GM21528 (cell line): ENCODE results near the gene CEBPE.

ENCODE experiments used
- ATAC-seq: cut with Tn5 transposase; IDR thresholded peaks from one replicate; pipeline ENCODE4 v1.9.1; 2021; ENCODE audit warnings: mild to moderate bottlenecking, moderate library complexity; ENCODE audit not compliant: unreplicated experiment, low FRiP score

The CEBPE gene

DNA sequence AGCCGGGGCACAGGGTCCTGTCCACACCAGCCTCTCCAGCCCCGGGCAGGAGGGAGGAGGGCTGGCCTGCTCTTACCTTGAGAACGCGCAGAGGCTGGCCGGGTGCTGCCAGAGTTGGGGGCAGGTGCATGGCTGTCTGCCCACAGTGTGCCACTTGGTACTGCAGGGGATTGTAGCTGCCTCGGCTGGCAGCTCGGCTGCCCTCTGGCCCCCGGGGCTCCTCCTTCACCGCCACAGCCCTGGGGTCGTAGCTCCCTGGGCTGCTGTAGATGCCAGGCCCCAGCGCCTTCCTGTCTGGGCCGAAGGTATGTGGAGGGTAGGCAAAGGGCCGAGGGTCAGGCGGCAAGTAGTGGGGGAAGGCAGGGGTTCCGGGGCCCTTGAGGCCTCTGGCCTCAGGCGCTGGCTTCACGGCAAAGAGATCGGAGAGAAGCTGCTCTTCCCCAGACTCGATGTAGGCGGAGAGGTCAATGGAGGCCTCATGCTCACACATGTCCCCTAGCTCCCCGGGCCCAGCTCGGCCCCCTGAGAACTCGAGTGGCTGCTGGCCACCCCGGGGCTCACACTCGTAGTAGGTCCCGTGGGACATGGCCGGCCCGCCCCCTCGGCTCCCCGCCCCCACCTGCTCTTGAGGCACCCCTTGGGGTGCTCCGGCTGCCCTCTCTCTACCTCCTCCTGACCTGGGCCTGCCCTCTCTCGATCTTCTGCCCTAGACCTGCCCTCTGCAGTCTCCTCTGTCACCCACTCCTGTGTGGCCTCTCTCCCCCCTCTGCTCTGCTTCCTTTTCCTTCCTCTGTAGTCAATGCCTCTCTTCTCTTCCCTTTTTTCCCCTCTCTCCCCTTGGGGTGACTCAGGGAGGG lies at the start of gene CEBPE:
CEBPE (minus strand) TSS at position 750 of the 857 bp plus-strand sequence; CDS start at position 586, 164 bp downstream.
- ATAC-seq = no peak

DNA sequence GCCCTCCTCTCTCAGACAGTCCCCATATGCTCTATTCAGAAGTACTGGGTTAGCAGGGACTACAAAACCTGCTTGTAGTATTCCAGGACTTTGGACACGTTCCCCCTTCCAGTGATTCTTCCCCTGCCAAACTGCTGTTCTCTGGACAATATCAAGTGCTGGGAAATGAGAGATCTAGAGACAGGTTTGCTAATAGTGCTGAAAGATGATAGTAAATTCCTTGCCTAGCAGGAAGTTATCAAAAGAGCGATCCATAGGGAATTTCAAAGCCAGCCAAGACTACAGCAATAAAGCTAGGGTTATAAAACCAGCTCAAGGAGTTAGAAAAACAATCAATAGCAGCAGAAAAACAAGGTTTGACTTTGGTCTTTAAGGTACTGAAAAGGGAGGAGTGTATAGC lies 49.2 kb upstream of the CEBPE start:
- ATAC-seq = no peak

DNA sequence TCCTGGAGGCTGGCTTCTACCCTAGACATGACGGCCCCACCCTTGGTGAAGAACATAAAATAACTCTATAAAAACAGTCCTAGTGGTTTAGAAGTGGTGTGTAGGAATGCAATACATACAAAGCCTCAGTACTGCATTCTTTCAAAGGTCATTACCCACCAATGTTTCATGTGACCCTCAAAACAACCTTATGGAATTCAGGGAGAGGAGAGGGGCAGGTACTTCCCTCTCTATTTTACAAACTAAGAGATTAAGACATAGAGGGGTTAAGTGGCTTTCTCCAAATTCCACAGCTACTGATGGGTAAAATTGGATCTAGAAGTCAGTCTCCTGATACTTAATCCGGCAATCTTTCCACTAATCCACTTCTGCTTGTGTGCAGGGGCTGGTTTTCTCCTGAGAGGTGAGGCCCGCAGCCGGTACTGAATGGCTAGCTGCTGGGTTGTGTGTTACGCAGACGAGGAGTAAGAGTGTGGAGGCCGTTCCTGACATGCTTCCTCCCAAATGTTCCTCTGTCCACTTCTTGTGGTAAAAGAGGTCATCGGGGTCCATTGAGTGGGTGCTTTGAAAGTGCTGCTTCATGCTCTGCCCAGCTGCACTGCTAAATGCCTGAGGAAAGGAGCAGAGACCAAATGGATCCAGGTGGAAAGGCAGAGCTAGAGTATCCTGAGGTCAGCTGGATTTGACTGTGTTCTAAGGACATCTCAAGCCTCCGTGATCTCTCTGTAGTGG lies 48.2 kb upstream of the CEBPE start:
- ATAC-seq = no peak

DNA sequence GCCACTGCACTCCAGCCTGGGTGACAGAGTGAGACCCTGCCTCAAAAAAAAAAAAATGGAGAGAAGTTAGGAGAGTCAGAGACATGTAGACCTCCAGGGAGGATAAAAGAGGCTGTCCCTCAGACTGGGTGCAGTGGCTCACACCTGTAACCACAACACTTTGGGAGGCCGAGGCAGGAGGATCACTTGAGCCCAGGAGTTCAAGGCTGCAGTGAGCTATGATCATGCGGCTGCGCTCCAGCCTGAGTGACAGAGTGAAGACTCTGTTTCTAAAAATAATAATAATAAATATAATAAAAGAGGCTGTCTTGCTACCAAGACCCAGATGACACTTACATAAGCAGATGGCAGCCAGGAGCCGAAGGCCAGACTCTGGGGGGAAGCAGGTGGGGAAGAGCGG lies 45.9 kb upstream of the CEBPE start:
- ATAC-seq = no peak

DNA sequence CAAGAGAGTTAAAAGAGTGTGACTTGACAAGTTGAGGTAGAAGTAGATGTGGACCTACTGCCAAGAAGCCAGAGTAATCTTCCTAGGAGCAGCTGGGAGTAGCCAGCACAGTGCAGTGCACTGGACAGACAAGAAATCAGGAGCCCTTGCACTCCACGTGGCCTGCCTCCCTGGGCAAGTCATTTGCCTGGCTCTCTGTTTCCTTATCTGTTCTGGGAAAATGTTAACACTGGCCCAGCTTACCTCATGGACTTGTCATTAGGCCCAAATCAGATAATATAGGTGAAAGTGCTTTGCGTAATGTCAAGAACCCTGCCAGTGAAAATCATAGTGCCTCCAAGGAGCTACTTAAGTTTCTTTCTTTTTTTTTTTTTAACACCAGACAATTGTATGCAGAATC lies 45.2 kb upstream of the CEBPE start:
- no peak for ATAC-seq

DNA sequence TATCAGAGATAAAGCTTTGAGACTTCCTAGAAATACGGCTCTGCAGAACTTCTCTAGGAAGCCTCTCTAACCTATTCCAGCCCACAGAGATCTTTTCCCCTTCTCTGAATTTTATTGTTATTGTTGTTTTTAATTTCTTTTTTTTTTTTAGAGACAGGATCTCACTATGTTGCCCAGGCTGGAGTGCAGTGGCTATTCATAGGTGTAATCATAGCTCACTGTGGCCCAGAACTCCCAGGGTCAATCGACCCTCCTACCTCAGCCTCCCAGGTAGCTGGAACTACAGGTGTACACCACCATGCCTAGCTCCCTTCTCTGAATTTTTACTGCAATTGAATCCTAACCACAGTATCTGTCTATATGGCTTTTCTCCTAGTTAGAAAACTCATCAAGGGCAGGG lies 44.8 kb upstream of the CEBPE start:
- ATAC-seq = no peak

DNA sequence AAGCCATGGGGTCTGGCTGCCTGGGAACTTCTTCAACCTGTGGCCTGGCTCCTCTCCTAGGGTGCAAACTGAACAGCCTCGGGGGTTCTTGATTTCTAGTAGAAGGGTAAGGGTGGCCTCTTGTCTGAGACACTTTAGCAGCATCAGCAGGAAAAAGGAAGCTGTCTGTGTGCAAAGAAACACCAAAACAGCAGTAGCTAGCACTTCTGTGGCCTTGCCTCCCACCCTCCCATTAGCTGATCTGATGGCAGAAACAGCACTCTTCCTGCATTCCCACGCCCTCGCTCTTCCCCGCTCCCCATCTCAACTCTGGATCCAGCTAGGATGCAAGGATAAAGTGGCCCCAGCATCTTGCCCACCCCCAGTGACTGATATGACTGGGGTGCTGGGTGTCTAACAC lies 43.7 kb upstream of the CEBPE start:
- no peak for ATAC-seq

DNA sequence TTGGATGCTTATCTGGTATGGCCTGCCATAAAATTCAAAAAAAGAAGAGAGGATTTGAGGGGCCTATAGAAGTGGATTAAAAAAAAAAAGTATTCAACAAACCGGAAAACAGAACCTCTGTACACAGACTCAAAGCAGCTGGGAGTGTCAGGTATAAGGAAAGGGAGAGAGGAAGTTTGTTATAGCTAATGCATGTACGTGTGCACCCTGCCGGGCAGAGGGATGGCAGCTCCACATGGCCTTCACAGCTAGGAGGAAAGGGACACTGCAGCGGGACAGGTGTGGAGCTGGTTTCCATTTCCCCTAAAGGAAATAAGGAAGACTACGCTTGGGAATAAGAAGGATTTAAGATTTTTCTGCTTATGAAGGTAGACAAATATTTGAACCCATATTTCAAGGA lies 43.0 kb upstream of the CEBPE start:
- ATAC-seq = no peak

DNA sequence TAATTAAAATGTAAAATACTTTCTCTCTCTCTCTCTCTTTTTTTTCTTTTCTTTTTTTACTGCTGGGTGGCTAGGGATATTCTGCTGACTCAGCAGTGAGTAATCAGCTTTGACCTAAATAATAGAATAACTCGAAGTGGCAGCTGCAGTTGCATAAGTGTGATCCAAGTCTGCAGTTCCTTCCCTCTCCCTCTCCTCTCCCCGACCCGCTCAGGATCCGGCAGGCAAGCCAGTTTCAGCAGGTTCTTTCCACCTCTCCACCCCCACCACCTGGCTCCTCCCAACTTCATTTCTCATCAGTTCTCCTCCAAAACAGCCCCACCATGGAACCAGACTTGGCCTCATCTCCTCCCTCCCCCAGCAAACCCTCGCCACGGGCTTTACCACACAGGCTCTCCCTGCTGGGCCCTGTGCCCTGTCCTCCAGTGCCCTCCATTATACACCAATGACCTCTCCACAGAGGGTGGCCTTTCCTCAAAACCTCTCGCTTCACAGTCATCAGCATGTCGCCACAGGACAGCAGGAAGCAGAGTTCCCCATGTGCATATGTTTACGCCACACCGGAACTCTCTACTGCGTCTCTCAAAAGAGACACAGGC lies 42.0 kb upstream of the CEBPE start:
- no peak for ATAC-seq

DNA sequence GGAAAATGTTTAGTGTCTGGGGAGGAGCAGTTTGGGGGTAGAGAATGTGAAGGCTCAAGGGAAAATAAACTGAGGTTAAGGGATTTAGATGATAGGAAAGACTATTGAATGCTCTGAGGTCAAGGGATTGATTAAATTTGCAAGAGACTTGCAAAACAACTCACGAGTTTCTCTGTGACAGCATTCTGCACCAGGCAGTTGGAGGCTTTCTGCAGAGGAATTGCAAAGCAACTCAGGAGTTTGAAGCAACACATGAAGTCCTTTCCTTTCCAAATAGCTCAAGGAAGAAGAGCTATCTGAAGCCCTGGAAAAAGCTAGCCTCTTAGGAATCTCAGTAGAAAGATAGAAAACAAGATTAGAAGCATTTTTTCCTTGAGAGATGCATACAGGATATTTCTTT lies 40.5 kb upstream of the CEBPE start:
- no peak for ATAC-seq

DNA sequence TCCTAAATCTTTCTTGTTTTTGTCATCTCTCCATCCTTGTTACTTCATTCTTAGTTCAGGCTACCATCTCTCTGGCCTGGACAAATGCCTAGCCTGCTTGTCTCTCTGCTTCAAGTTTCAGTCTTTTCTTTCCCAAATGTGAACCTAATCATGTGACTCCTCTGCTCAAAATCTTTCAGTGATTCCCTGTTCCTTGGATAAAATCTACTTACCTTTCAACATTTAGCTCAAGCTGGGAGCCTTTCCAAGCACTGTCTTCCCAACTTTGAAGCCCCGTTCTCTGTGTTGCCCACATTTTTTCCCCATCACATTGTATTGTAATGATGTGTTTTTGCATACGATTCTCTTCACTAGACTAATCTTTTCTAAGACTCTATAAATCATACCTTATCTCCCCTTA lies 39.7 kb upstream of the CEBPE start:
- ATAC-seq = no peak

DNA sequence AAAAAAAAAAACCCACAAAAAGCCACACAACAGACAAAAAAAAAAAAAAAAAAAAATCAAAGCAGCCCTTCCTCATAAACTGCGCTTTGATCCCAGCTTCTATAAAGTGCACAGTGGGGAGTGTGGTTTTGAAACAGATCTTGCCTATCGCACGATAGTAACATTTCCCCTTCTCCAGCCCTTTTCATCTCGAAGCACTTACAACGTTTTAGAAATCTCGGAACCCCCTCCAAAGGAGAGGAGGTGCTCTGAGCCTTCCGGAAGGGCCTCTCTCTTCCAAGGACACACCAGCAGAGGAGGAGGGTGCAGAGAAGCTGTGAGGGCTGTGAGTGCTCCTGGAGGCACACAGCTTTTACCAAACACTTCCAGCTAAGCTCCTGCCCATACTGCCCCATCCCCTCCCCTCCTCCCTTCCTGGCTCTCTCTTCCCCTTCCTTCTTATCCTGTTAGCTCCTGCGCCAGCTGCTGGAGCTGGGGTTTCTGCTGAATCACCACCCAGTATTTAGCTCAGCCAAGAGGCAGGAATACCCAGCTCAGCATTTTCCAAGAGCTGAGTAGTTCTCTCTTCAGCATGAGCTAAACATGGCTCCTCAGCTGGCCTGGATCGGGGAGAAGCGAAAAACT lies 36.0 kb upstream of the CEBPE start:
- no peak for ATAC-seq

DNA sequence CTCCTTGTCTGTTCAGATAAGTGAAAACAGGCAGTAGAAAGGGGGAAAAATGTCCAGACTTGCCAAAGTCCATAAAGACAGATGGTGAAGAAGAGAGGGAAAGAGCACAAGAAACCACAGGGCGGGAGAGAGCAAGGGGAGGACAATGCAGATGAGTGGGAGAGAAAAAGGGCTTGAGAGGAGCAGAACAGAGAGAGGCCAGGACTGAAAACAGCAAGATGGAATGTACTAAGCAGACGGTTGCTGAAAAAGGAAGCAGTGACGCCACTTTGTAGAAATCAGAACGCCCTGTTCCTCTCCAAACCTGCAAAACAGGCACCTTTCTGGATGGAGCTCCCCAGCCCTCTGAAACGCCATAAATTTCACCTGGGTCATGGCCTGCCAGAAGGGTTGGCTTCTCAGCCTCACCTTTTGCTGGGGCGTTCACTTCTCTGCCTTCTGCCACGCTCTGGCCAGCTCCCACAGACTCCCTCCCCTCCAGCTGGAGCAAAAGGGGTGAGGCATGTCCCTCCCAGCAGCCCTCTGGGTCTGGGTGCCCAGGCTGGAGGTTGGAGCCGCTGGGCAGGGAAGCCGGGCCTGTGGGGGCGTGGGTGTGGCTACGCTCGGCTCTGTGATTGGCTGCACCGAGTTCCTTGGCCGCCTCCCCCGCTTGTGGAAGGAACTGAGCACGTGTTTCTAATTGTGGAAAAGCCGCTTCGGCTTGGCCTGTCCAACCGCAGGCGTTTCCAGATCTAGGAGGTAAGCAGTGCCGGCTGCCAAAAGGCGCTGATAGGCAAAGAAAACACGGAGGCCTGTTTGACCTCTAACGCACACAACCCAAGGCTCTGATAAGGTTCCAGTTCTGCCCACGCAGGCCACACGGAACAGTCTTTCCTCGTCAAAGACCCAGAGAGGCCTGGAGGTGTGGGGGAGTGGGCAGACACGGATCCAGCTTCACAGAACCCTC lies 35.1 kb upstream of the CEBPE start:
- ATAC-seq = no peak

DNA sequence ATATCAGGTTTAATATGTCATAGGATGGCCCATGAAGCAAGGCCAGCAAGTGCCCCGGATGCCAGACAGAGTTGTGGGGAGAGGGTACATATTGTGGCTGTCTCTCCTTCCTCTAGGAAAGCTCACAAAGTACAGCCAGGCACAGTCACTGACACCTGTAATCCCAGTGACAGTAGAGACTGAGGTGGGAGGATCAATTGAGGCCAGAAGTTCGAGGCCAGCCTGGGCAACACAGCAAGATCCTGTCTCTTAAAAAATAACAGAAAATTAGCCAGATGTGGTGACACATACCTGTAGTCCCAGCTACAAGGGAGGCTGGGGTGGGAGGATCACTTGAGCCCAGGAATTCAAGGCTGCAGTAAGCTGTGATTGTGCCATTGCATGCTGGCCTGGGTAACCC lies 32.3 kb upstream of the CEBPE start:
- ATAC-seq = no peak

DNA sequence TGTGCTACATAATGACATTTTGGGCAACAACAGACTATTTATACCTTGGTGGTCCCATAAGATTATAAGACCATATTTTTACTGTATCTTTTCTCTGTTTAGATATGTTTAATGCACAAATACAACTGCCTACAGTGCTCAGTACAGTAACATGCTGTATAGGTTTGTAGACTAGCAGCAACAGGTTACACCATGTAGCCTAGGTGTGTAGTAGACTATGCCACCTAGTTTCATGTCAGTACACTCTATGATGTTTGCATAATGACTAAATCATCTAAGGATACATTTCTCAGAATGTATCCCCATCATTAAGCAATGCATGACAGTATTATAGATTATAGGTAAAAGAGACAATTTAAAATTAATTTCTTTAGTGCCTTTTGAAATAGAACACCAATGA lies 30.7 kb upstream of the CEBPE start:
- no peak for ATAC-seq

DNA sequence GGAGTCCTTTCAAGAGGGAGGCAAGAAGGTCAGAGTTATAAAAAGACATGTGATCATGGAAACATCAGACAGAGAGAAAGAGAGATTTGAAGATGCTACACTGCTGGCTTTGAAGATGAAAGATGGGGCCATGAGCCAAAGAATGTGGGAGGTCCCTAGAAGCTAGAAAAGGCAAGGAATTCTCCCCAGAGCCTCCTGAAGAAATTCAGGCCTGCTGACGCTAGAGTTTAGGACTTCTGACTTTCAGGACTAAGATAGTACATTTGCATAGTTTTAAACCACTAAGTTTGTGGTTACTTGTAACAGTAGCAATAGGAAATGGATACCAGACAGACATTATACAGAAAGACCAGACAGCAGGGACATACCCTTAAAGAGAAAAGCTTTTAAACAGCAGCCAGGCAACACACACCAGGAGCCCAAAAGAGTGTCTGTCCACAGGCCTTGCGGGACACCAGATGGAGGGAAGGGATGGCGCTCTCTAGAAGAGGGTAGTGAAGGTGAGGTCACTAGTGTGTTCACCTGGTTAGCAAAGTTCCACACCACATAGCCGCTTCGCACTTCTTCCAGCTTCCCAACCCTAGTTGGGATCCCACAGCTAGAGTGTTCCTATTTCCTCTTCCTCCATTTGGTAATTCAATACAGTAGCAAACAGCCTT lies 29.7 kb upstream of the CEBPE start:
- no peak for ATAC-seq

DNA sequence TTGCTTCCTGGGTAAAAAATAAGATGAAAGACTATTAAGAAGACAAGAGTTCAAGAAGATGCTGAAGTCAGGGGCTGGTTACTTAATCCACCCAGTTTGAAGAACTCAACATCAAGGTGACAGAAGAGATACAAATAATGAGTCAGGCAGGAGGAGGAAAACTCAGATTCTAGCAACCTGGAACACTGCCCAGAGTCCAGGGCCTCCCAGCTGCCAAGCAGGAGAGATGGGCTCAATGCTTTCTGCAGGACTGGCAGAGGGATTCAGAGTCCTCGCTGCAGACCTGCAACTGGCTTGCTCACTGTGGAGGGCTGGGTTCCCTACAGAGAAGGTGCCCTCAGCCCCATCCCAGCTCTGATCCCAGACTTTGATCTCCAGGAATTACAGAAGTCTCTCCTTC lies 28.6 kb upstream of the CEBPE start:
- no peak for ATAC-seq

DNA sequence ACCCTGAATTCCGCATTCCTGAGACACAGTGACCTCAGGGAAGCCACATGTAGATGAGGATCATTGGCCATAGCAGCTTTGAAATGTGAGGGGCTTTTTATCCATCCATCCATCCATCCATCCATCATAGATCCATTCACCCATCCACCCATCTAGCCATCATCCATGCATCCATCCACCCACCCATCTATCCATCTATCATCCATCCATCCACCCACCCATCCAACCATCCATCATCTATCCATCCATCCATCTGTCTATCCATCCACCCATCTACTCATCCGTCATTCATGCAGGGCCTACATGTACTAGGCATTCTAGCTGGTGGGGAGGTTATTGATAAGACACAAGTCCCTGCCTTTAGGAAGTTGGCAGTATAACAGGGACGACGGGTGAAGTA lies 27.9 kb upstream of the CEBPE start:
- no peak for ATAC-seq

DNA sequence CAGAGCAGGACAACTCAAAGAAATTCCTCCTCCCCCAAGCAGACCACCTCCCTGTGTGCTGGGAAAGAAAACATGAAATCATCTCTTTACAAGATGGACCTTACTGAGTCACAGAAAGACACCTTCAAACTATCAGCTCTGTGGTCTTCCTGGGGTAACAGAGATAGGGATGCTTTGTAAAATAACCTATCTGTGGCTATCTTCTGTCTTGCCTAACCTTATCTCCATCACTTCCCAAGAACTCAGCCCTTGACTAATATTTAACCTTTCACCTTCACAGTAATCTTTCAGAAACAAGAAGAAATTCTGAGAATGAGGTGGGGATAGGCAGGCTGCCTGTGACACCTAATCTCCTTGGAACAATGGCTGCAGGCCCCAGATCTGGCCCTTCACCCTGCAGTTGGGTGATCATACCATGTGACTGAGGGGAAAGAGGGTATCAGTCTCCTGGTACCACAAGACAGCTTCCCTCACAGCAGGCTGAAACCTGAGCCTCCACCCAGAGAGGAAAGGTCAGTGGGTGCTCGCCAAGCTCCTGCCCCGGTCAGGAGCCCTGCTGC lies 27.4 kb upstream of the CEBPE start:
- no peak for ATAC-seq
